GM12873 (cell line): ENCODE results near the gene LSAMP.

Experiments used
- CTCF ChIP-seq: IDR thresholded peaks from 2 replicates; pipeline ENCODE4 v1.5.1; 2012; ENCODE audit warnings: low read depth, mild to moderate bottlenecking, moderate library complexity, low read length, control low read depth; ENCODE audit not compliant: insufficient read depth; ENCODE audit errors: missing control alignments

LSAMP gene

DNA sequence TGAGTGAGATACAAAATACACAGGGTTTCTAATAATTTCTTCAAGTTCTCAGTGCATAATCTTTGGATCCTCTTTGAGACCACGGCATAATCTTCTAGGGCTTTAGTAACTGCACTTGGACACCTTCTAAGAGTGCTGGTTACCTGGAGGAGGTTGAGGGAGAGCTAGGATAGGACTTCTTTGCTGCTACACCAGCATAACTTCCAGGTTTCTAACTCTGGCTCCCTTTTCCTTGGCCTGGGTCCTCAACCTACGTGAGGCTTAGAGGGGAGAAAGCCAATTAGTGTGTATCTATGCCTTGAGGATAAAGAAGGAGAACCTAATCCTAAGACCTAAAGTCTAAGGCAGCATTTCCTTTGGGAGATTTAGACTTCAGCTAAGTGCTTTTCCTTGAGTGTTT lies 184.8 kb downstream of the LSAMP start:
- no peak for TF ChIP-seq CTCF

DNA sequence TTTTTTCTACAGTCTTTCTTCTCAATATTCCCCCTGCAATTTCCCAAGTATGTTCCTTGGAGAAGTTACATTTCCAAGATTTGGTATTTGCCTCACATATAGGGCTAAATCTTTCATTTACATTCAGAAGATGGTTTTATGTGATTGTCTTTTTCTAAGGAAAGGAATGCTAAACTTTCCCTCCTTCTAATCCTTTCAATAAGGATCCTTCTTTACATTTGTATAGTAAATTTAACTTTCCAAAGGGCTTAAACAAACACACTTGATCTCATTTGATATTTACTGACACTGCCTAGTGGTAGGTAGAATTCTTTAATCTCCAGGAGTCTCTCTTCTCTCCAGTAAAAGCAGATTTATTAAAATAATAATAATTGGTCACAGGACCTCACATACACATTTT lies 185.3 kb downstream of the LSAMP start:
- TF ChIP-seq CTCF: no peak

GRCh38 chr3:116256843-116257485 lies 188.3 kb downstream of the LSAMP start:
- TF ChIP-seq CTCF: no peak

DNA sequence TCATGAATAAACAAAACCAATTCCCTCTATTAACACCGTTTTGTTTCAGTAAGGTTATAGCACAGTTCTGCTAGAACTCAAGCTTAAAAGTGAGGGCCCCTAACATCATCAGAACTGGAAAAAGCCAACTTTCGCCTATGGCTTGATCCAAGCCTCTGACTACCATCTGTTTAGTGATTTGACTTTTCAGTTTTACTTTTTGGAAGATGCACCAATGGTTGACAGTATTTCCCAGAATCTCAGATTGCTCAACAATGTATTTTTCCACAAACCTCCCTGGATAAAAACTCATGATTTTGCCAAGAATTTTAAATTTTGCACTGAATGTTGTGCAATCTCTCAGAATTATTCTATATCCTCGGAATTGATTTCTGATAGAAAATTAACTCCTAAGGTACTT lies 190.7 kb downstream of the LSAMP start:
- TF ChIP-seq CTCF: no peak

- TF ChIP-seq CTCF: no peak
Measured at GRCh38 chr3:116253511-116253910, 191.8 kb downstream of the LSAMP start.

GRCh38 chr3:116247605-116248004 lies 197.7 kb downstream of the LSAMP start:
- no peak for TF ChIP-seq CTCF

- no peak for TF ChIP-seq CTCF
Measured at GRCh38 chr3:116246406-116246980, 198.8 kb downstream of the LSAMP start.
